A673 (cell line): ENCODE results near the gene SPTBN2.

ENCODE experiments used
- EZH2 ChIP-seq: fragments of 200-600 bp; sonication (generic); IDR thresholded peaks from 2 replicates; pipeline ENCODE4 v1.6.1; 2017; ENCODE audit warnings: borderline replicate concordance, low read depth, mild to moderate bottlenecking, mixed read lengths, antibody characterized with exemption, low read length; ENCODE audit not compliant: poor library complexity, severe bottlenecking
- TF ChIP-seq, protein P1 (sequence below): fragments of 300-800, 200-600 bp; sonication (generic); conservative IDR thresholded peaks from 2 replicates; pipeline ENCODE4 v1.5.1; 2017; ENCODE audit warnings: low read depth, mild to moderate bottlenecking, antibody characterized with exemption, low read length, moderate library complexity, mixed read lengths

DNA sequence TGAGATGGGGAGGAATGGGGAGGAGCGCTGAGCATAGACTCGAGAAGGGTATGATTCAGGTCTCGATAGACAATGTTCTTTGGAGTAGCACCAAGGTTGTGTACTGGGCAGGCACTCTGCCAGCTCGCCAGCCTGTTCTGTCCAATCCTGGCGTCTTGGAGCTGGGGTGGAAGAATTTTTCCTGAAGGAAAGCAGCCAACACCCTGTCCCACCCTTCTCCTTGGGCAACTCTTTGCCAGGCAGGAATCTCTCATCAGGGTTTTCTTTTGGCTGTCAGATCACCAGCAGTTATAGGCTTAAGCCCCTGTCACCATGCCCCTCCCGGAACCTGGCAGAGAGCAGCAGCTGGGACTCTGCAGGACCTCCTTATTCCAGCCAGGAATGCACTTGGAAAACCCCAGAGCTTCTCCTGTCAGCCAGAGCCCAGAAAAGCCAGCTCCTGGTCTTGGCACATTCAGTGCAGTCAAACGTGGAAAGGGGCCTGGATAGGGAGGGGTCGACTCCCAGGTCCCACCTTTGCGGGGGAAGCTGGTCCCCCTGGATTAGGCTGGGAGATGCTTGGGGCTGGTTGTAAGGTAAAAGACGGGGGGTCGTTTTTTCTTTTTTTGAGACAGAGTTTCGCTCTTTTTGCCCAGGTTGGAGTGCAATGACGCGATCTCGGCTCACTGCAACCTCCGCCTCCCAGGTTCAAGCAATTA, 14.4 kb upstream of the SPTBN2 start:
- TF ChIP-seq, protein P1, sequence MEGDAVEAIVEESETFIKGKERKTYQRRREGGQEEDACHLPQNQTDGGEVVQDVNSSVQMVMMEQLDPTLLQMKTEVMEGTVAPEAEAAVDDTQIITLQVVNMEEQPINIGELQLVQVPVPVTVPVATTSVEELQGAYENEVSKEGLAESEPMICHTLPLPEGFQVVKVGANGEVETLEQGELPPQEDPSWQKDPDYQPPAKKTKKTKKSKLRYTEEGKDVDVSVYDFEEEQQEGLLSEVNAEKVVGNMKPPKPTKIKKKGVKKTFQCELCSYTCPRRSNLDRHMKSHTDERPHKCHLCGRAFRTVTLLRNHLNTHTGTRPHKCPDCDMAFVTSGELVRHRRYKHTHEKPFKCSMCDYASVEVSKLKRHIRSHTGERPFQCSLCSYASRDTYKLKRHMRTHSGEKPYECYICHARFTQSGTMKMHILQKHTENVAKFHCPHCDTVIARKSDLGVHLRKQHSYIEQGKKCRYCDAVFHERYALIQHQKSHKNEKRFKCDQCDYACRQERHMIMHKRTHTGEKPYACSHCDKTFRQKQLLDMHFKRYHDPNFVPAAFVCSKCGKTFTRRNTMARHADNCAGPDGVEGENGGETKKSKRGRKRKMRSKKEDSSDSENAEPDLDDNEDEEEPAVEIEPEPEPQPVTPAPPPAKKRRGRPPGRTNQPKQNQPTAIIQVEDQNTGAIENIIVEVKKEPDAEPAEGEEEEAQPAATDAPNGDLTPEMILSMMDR = no peak
- no peak for TF ChIP-seq EZH2
